Uterus (tissue), 4 donors: ENCODE measurements around the gene PKP4. TPM values are rescaled to one million over a fixed set of nuclear protein-coding genes. Genes with fewer than 3 reads are reported as not detected.

Experiments
- DNase-seq, 2 donors: peaks; one replicate each; pipeline ENCODE4 v3.0.0-alpha.2; 2019 to 2020
- H3K27ac ChIP-seq, 2 donors: fragments of 200-600 bp; sonication (generic); 1 replicate in 1 of 2; 2 replicates in 1 of 2; pipeline ENCODE4 v1.5.1; 2016 to 2018
- H3K27me3 ChIP-seq, 2 donors: fragments of 200-600 bp; sonication (generic); one replicate each; pipeline ENCODE4 v1.5.1; 2018 to 2019; ENCODE audit warnings: control low read depth in 1 of 2
- H3K36me3 ChIP-seq, 2 donors: fragments of 200-600 bp; sonication (generic); one replicate each; pipeline ENCODE4 v1.5.1; 2019; ENCODE audit warnings: control low read depth in 1 of 2
- H3K4me1 ChIP-seq, 2 donors: fragments of 200-600 bp; sonication (generic); one replicate each; pipeline ENCODE4 v1.5.1; 2018 to 2019; ENCODE audit warnings: control low read depth in 1 of 2
- H3K4me3 ChIP-seq, 2 donors: fragments of 200-600 bp; sonication (generic); 1 replicate in 1 of 2; 2 replicates in 1 of 2; pipeline ENCODE4 v1.5.1; 2018 to 2019; ENCODE audit warnings: mild to moderate bottlenecking in 1 of 2
- H3K9me3 ChIP-seq, 2 donors: fragments of 200-600 bp; sonication (generic); one replicate each; pipeline ENCODE4 v1.5.1; 2019; ENCODE audit warnings: control low read depth in 1 of 2
- CTCF ChIP-seq, 4 experiments: fragments of 200-600 bp in 2 of 4; fragments of 450-650 bp in 2 of 4; sonication (generic) in 2 of 4; IDR thresholded peaks; one replicate each; pipeline ENCODE4 v1.5.1; 2016 to 2019; ENCODE audit warnings: antibody characterized with exemption in 4 of 4, mild to moderate bottlenecking in 2 of 4, moderate library complexity in 1 of 4
- POLR2A ChIP-seq, 2 donors: fragments of 450-650 bp; IDR thresholded peaks; one replicate each; pipeline ENCODE4 v1.6.1; 2016; ENCODE audit warnings: antibody characterized with exemption in 2 of 2, mild to moderate bottlenecking in 1 of 2, moderate library complexity in 1 of 2
- intact Hi-C: fragments of 100-400 bp; cut with DNase I; formaldehyde crosslinking; loops from one replicate; pipeline ENCODE4 v1.15.1; 2023; ENCODE audit warnings: low total_unique reads
- total RNA-seq, 4 donors: library from RNA; depleted of rRNA in 3 of 4; stranded (reverse); fragments of >200 nt in 3 of 4; gene quantifications; one replicate each; pipeline versions ENCODE4 v1.1.0 to v1.2.4, GENCODE V29; 2014 to 2023
- donor health status: DM: yes; HTN: yes; CAD: no.

The PKP4 gene
- total RNA-seq, 4 donors from 2014 or later: 35.6 to 122 (median 60.6) TPM

GRCh38 chr2:158634627-158635026 is 177.9 kb downstream of the PKP4 start:
- no peak overlapping the region for H3K4me3 ChIP-seq
- H3K36me3 ChIP-seq: no peaks in the 10 kb centered on the region
- TF ChIP-seq CTCF (IDR thresholded peaks at IDR 0.05) (no peak), POLR2A (IDR thresholded peaks at IDR 0.05) (no peak)
- H3K9me3 ChIP-seq: no peaks in the 10 kb centered on the region
- no peaks in the 10 kb centered on the region for H3K27me3 ChIP-seq
- no peak overlapping the region for H3K27ac ChIP-seq
- DNase-seq: no peak
- no peaks in the 10 kb centered on the region for H3K4me1 ChIP-seq
- intact Hi-C loops: no loop called here

GRCh38 chr2:158635961-158636601 is 179.3 kb downstream of the PKP4 start:
- no peaks in the 10 kb centered on the region for H3K9me3 ChIP-seq
- no peaks in the 10 kb centered on the region for H3K27me3 ChIP-seq
- H3K4me1 ChIP-seq: no peaks in the 10 kb centered on the region
- no peak for DNase-seq
- intact Hi-C loops: no loop called here
- no peak overlapping the region for H3K4me3 ChIP-seq
- no peaks in the 10 kb centered on the region for H3K36me3 ChIP-seq
- TF ChIP-seq POLR2A (IDR thresholded peaks at IDR 0.05): no peak
- TF ChIP-seq CTCF (IDR thresholded peaks at IDR 0.05): no peak
- H3K27ac ChIP-seq: no peak overlapping the region

GRCh38 chr2:158637357-158637756 is 180.6 kb downstream of the PKP4 start:
- no peak for DNase-seq
- no peaks in the 10 kb centered on the region for H3K36me3 ChIP-seq
- H3K27me3 ChIP-seq: no peaks in the 10 kb centered on the region
- no peak overlapping the region for H3K4me3 ChIP-seq
- TF ChIP-seq POLR2A (IDR thresholded peaks at IDR 0.05): no peak
- TF ChIP-seq CTCF (IDR thresholded peaks at IDR 0.05): no peak
- intact Hi-C loops: no loop called here
- H3K27ac ChIP-seq: no peak overlapping the region
- no peaks in the 10 kb centered on the region for H3K4me1 ChIP-seq
- no peaks in the 10 kb centered on the region for H3K9me3 ChIP-seq

- Histone ChIP-seq H3K9me3 (no peaks in the 10 kb centered on the region), H3K4me1 (no peaks in the 10 kb centered on the region), H3K36me3 (no peaks in the 10 kb centered on the region), H3K4me3 (no peak overlapping the region), H3K27me3 (no peaks in the 10 kb centered on the region), H3K27ac (no peak overlapping the region)
- intact Hi-C loops: no loop called here
- DNase-seq: no peak
- TF ChIP-seq CTCF (IDR thresholded peaks at IDR 0.05): no peak
- no peak for TF ChIP-seq POLR2A (IDR thresholded peaks at IDR 0.05)
These were observed 187.4 kb downstream of the PKP4 start for GRCh38 chr2:158644139-158644538.

GRCh38 chr2:158645299-158645698 is 188.5 kb downstream of the PKP4 start:
- no peak for DNase-seq
- H3K27ac ChIP-seq: no peak overlapping the region
- intact Hi-C loops: no loop called here
- H3K36me3 ChIP-seq: no peaks in the 10 kb centered on the region
- no peaks in the 10 kb centered on the region for H3K9me3 ChIP-seq
- H3K4me3 ChIP-seq: no peak overlapping the region
- no peak for TF ChIP-seq POLR2A (IDR thresholded peaks at IDR 0.05)
- TF ChIP-seq CTCF (IDR thresholded peaks at IDR 0.05): no peak
- no peaks in the 10 kb centered on the region for H3K27me3 ChIP-seq
- no peaks in the 10 kb centered on the region for H3K4me1 ChIP-seq
